ENCODE measurements around the gene VWA3A.

- TF ChIP-seq CTCF (IDR thresholded peaks at IDR 0.05; ENCODE audit: insufficient read depth, low read length) (no peak), GABPA (IDR thresholded peaks at IDR 0.05; ENCODE audit: low read depth) (no peak), POLR2AphosphoS5 (IDR thresholded peaks at IDR 0.05; ENCODE audit: low read depth) (no peak), SPI1 (IDR thresholded peaks at IDR 0.05; ENCODE audit: borderline replicate concordance, low read depth) (no peak)
Measured at GRCh38 chr16:22183901-22184614, 91.7 kb downstream of the VWA3A start.

Measured in HL-60 (cell line).